Measurements from ENCODE around the gene FAM124A. TPM values are rescaled to one million over a fixed set of nuclear protein-coding genes. Genes with fewer than 3 reads are reported as not detected.

The FAM124A gene
- total RNA-seq, 1 donor from 2014 or later: 0.63 TPM

- H3K4me3 ChIP-seq (ENCODE audit: low read depth, low read length): no peak overlapping the region
- DNase-seq (ENCODE audit: low read depth): no peak
- no peak for TF ChIP-seq CTCF (conservative IDR thresholded peaks at IDR 0.05; ENCODE audit: low read depth, low read length)
Measured at GRCh38 chr13:51324714-51325420, 102.7 kb downstream of the FAM124A start.

- TF ChIP-seq CTCF (conservative IDR thresholded peaks at IDR 0.05; ENCODE audit: low read depth, low read length): no peak
- no peak for DNase-seq (ENCODE audit: low read depth)
- H3K4me3 ChIP-seq (ENCODE audit: low read depth, low read length): no peak overlapping the region
Measured at GRCh38 chr13:51325837-51326236, 103.6 kb downstream of the FAM124A start.

GRCh38 chr13:51326777-51327176 lies 104.6 kb downstream of the FAM124A start:
- H3K4me3 ChIP-seq (ENCODE audit: low read depth, low read length): no peak overlapping the region
- no peak for TF ChIP-seq CTCF (conservative IDR thresholded peaks at IDR 0.05; ENCODE audit: low read depth, low read length)
- no peak for DNase-seq (ENCODE audit: low read depth)

GRCh38 chr13:51327961-51328360 lies 105.8 kb downstream of the FAM124A start:
- no peak for TF ChIP-seq CTCF (conservative IDR thresholded peaks at IDR 0.05; ENCODE audit: low read depth, low read length)
- DNase-seq (ENCODE audit: low read depth): no peak
- no peak overlapping the region for H3K4me3 ChIP-seq (ENCODE audit: low read depth, low read length)

- no peak for DNase-seq (ENCODE audit: low read depth)
- no peak for TF ChIP-seq CTCF (conservative IDR thresholded peaks at IDR 0.05; ENCODE audit: low read depth, low read length)
- no peak overlapping the region for H3K4me3 ChIP-seq (ENCODE audit: low read depth, low read length)
Measured at GRCh38 chr13:51328488-51328887, 106.3 kb downstream of the FAM124A start.

- no peak for DNase-seq (ENCODE audit: low read depth)
- TF ChIP-seq CTCF (conservative IDR thresholded peaks at IDR 0.05; ENCODE audit: low read depth, low read length): no peak
- no peak overlapping the region for H3K4me3 ChIP-seq (ENCODE audit: low read depth, low read length)
Measured at GRCh38 chr13:51329606-51330005, 107.4 kb downstream of the FAM124A start.

- no peak for DNase-seq (ENCODE audit: low read depth)
- H3K4me3 ChIP-seq (ENCODE audit: low read depth, low read length): no peak overlapping the region
- no peak for TF ChIP-seq CTCF (conservative IDR thresholded peaks at IDR 0.05; ENCODE audit: low read depth, low read length)
Measured at GRCh38 chr13:51330791-51331190, 108.6 kb downstream of the FAM124A start.

Measured in epithelial cell of proximal tubule (primary cell).